ENCODE measurements around the gene LTB. TPM values are rescaled to one million over a fixed set of nuclear protein-coding genes. Genes with fewer than 3 reads are reported as not detected.

The LTB gene
- total and polyA plus RNA-seq, 9 of the 15 experiments (the other 6 are each of a cell fraction or from before 2014, with no cell fraction given), result 0.07 to 0.51 TPM; not detected in 7

- TF ChIP-seq MCM5 (IDR thresholded peaks at IDR 0.05; ENCODE audit: low read depth), result no peak
- no peak for TF ChIP-seq XRCC5 (IDR thresholded peaks at IDR 0.05; ENCODE audit: low read depth, low read length)
- no peak for TF ChIP-seq MEF2A (IDR thresholded peaks at IDR 0.05; ENCODE audit: control insufficient read depth, low read depth, low read length)
- TF ChIP-seq POLR3G (IDR thresholded peaks at IDR 0.05; ENCODE audit: extremely low read depth, insufficient read length, insufficient replicate concordance), result no peak
- no peak for TF ChIP-seq HOXB6 (CRISPR knock-in tag; IDR thresholded peaks at IDR 0.05; ENCODE audit: borderline replicate concordance)
- TF ChIP-seq DMBX1 (CRISPR knock-in tag; IDR thresholded peaks at IDR 0.05; ENCODE audit: borderline replicate concordance), result no peak
- no peak for TF ChIP-seq ETV5 (CRISPR knock-in tag; IDR thresholded peaks at IDR 0.05; ENCODE audit: low read depth)
These were observed 45.6 kb upstream of the LTB start (continued) for GRCh38 chr6:31627690-31628287.

GRCh38 chr6:31626952-31627351 lies 44.7 kb upstream of the LTB start:
- H3K9me1 ChIP-seq (ENCODE audit: control insufficient read depth, insufficient read depth, low read length), result peaks cover 11% of the 10 kb centered on the region
- peaks cover 10 to 18% of the 10 kb centered on the region in 2 experiments for H3K4me1 ChIP-seq (replicated peaks in 1 of 2; ENCODE audit: control insufficient read depth in 2 of 2, insufficient read depth in 2 of 2, low read length in 2 of 2)
- no peak overlapping the region for H3K4me3 ChIP-seq
- H3K79me2 ChIP-seq (ENCODE audit: control insufficient read depth, insufficient read depth, low read length), result peaks cover 67% of the 10 kb centered on the region
- ATAC-seq (no peak), FAIRE-seq (no peak), DNase-seq (ENCODE audit: extremely low read depth in 1 of 4, low spot score in 3 of 4) (no peak)
- peaks cover 30% of the 10 kb centered on the region for H4K20me1 ChIP-seq (replicated peaks; ENCODE audit: control insufficient read depth, insufficient read depth, low read length)
- in situ Hi-C loops (cut with MboI), result no loop called here
- H3K9ac ChIP-seq (ENCODE audit: insufficient read depth in 1 of 2, low read depth in 2 of 2, low read length in 2 of 2), result peak overlapping the region in 1 of 2 experiments; percentile 39; a peak in 1 of 4 replicates
- no peaks in the 10 kb centered on the region for H3K27me3 ChIP-seq (ENCODE audit: control insufficient read depth in 2 of 2, insufficient read depth in 2 of 2, low read length in 2 of 2)
- intact Hi-C loops (cut with micrococcal nuclease), result no loop called here
- no peak overlapping the region for H2AFZ ChIP-seq (ENCODE audit: low read depth, low read length)
- H3K9me3 ChIP-seq (replicated peaks; ENCODE audit: control insufficient read depth, insufficient read depth, low read depth, low read length), result no peaks in the 10 kb centered on the region
- H3K4me2 ChIP-seq (ENCODE audit: insufficient read depth, low read length), result no peak overlapping the region
- no peak for TF ChIP-seq PREB (CRISPR knock-in tag; IDR thresholded peaks at IDR 0.05)
- TF ChIP-seq ZBTB26 (CRISPR knock-in tag; IDR thresholded peaks at IDR 0.05), result 0 out of 2 replicates have a peak, but pooled peaks have one; percentile 36
- WGBS (ENCODE audit: insufficient coverage, low coverage, missing lambda C conversion rate), result 96% methylated on average over 8 of the region's 10 CpGs
- H3K27ac ChIP-seq (ENCODE audit: extremely low read depth, low read depth, low read length), result no peak overlapping the region
- ChIA-PET POLR2A (interaction anchor here (0.6 to 12.4 kb wide), 8 partner anchors 9 to 165 kb away, joined by 3 to 274 read pairs (median 4); partner anchors contain the start of genes BAG6, C6orf47 and GPANK1), CTCF (ENCODE audit: low intra/inter-chr PET ratio) (no interaction called here)
- BruUV-seq (replicated peaks), result no TSS peak
- H3K36me3 ChIP-seq (ENCODE audit: control insufficient read depth, insufficient read depth, low read length), result peaks cover 100% of the 10 kb centered on the region

Data from K562 (cell line).